HCT116 (cell line): ENCODE measurements around the gene RPL10. TPM values are rescaled to one million over a fixed set of nuclear protein-coding genes. Genes with fewer than 3 reads are reported as not detected.

Source experiments
- ATAC-seq: fragments of 200-7000 bp; cut with Tn5 transposase; 2 replicates; pipeline ENCODE4 v1.9.1; 2020; ENCODE audit warnings: mild to moderate bottlenecking, moderate library complexity
- BruUV-seq: library from RNA; stranded (reverse); fragments of 400-500 nt; replicated peaks from 2 replicates; lab custom pipeline; 2021; lab: Mats Ljungman, UMichigan
- CTCF ChIA-PET: fragments of 300-600 bp; sonication (Branson Sonifier 250); formaldehyde crosslinking; loops from one replicate; lab custom pipeline; 2021; ENCODE audit warnings: antibody characterized with exemption; lab: Charles Lee
- POLR2A ChIA-PET: fragments of 300-600, 350-600 bp; sonication (Branson Sonifier 250); formaldehyde crosslinking; loops from one replicate; lab custom pipeline; 2021; ENCODE audit warnings: antibody characterized with exemption; lab: Charles Lee
- RAD21 ChIA-PET, 2 experiments: fragments of 300-600 bp; sonication (Branson Sonifier 250); formaldehyde crosslinking; loops; one replicate each; lab custom pipeline; 2023; ENCODE audit warnings: low total read pairs in 2 of 2; ENCODE audit not compliant: uncharacterized antibody in 2 of 2, unreplicated experiment in 2 of 2, low non-redundant PET in 1 of 2; lab: Charles Lee
- DNase-seq: peaks from one replicate; pipeline ENCODE4 v3.0.0-alpha.2; 2010; ENCODE audit warnings: low read depth, low spot score
- H2AFZ ChIP-seq: fragments of 200-600 bp; shearing (Covaris generic), sonication (generic); 2 replicates; pipeline ENCODE4 v1.6.1; 2017; ENCODE audit warnings: low read depth, mixed run types, mixed read lengths, antibody characterized with exemption, low read length; ENCODE audit not compliant: poor library complexity, severe bottlenecking
- H3K27ac ChIP-seq: 2 replicates; pipeline ENCODE4 v1.5.1; 2012; ENCODE audit warnings: low read depth, low read length
- H3K27me3 ChIP-seq: fragments of 200-600 bp; sonication (generic); 2 replicates; pipeline ENCODE4 v1.6.1; 2016; ENCODE audit warnings: mixed run types, low read length, mixed read lengths; ENCODE audit not compliant: insufficient read depth
- H3K36me3 ChIP-seq, 2 experiments: fragments of 200-500 bp in 1 of 2; fragments of 200-600 bp in 1 of 2; sonication (Bioruptor generic) in 1 of 2; sonication (generic) in 1 of 2; 2 replicates each; pipeline versions ENCODE4 v1.5.1 to v1.6.1; 2014 to 2016; ENCODE audit warnings: low read length in 2 of 2, inconsistent platforms in 1 of 2, mixed read lengths in 1 of 2, mixed run types in 1 of 2; ENCODE audit not compliant: insufficient read depth in 2 of 2, control insufficient read depth in 1 of 2
- H3K4me1 ChIP-seq, 2 experiments: fragments of 200-600 bp in 1 of 2; sonication (generic) in 1 of 2; 2 replicates each; pipeline versions ENCODE4 v1.5.1 to v1.6.1; 2012 to 2017; ENCODE audit warnings: low read length in 2 of 2, inconsistent platforms in 1 of 2, mild to moderate bottlenecking in 1 of 2, mixed read lengths in 1 of 2, mixed run types in 1 of 2, moderate library complexity in 1 of 2; ENCODE audit not compliant: insufficient read depth in 2 of 2, control insufficient read depth in 1 of 2
- H3K4me2 ChIP-seq: fragments of 200-600 bp; sonication (generic); 2 replicates; pipeline ENCODE4 v1.6.1; 2017; ENCODE audit warnings: mixed run types, low read length, mixed read lengths
- H3K4me3 ChIP-seq, 2 experiments: fragments of 200-600 bp in 1 of 2; sonication (generic) in 1 of 2; replicated peaks in 1 of 2; 2 replicates each; pipeline ENCODE4 v1.5.1; 2011 to 2016; ENCODE audit warnings: low read length in 2 of 2, control low read depth in 1 of 2, low read depth in 1 of 2, mild to moderate bottlenecking in 1 of 2, mixed read lengths in 1 of 2, mixed run types in 1 of 2
- H3K79me2 ChIP-seq: fragments of 200-600 bp; sonication (generic); 2 replicates; pipeline ENCODE4 v1.6.1; 2017; ENCODE audit warnings: mild to moderate bottlenecking, mixed run types, low read length, moderate library complexity, mixed read lengths; ENCODE audit not compliant: insufficient read depth
- H3K9ac ChIP-seq: fragments of 200-600 bp; sonication (generic); 2 replicates; pipeline ENCODE4 v1.6.1; 2016; ENCODE audit warnings: low read length, mixed read lengths
- H3K9me2 ChIP-seq: fragments of 200-600 bp; sonication (generic), shearing (Covaris generic); 2 replicates; pipeline ENCODE4 v1.6.1; 2017; ENCODE audit warnings: mixed run types, mild to moderate bottlenecking, moderate library complexity; ENCODE audit not compliant: insufficient read depth
- H3K9me3 ChIP-seq, 2 experiments: fragments of 200-500 bp in 1 of 2; fragments of 200-600 bp in 1 of 2; sonication (Bioruptor generic) in 1 of 2; sonication (generic) in 1 of 2; 2 replicates each; pipeline ENCODE4 v1.6.1; 2014 to 2017; ENCODE audit warnings: low read length in 2 of 2, mixed read lengths in 2 of 2, inconsistent platforms in 1 of 2, low read depth in 1 of 2, mild to moderate bottlenecking in 1 of 2, mixed run types in 1 of 2, moderate library complexity in 1 of 2; ENCODE audit not compliant: control insufficient read depth in 1 of 2, insufficient read depth in 1 of 2
- H4K20me1 ChIP-seq: fragments of 200-600 bp; sonication (generic), shearing (Covaris generic); 2 replicates; pipeline ENCODE4 v1.6.1; 2017; ENCODE audit warnings: mixed run types, mild to moderate bottlenecking, moderate library complexity; ENCODE audit not compliant: insufficient read depth
- CBX3 ChIP-seq: IDR thresholded peaks from 2 replicates; pipeline ENCODE4 v1.6.1; 2012; ENCODE audit warnings: low read depth
- CEBPB ChIP-seq: IDR thresholded peaks from 2 replicates; pipeline ENCODE4 v1.6.1; 2012; ENCODE audit warnings: low read depth
- CTCF ChIP-seq, 3 experiments: fragments of 200-600 bp in 1 of 3; sonication (generic) in 1 of 3; IDR thresholded peaks in 2 of 3; conservative IDR thresholded peaks in 1 of 3; 2 replicates each; pipeline ENCODE4 v1.5.1; 2012 to 2017; ENCODE audit warnings: low read depth in 2 of 3, low read length in 2 of 3, antibody characterized with exemption in 1 of 3, borderline replicate concordance in 1 of 3, control low read depth in 1 of 3, mild to moderate bottlenecking in 1 of 3, mixed read lengths in 1 of 3, mixed run types in 1 of 3, moderate library complexity in 1 of 3; ENCODE audit not compliant: insufficient read depth in 1 of 3
- EZH2phosphoT487 ChIP-seq: fragments of 200-600 bp; IDR thresholded peaks from 2 replicates; pipeline ENCODE4 v1.6.1; 2018; ENCODE audit warnings: antibody characterized with exemption, borderline replicate concordance
- FOSL1 ChIP-seq: IDR thresholded peaks from 2 replicates; pipeline ENCODE4 v1.6.1; 2012; ENCODE audit warnings: low read depth
- JUND ChIP-seq: IDR thresholded peaks from 2 replicates; pipeline ENCODE4 v1.6.1; 2012
- POLR2A ChIP-seq: IDR thresholded peaks from 2 replicates; pipeline ENCODE4 v1.7.0; 2011; ENCODE audit warnings: borderline replicate concordance; ENCODE audit not compliant: insufficient read depth, insufficient read length; ENCODE audit errors: extremely low read depth
- POLR2AphosphoS5 ChIP-seq: IDR thresholded peaks from 2 replicates; pipeline ENCODE4 v1.6.1; 2011; ENCODE audit warnings: mild to moderate bottlenecking, low read depth, low read length, moderate library complexity
- RAD21 ChIP-seq: IDR thresholded peaks from 2 replicates; pipeline ENCODE4 v1.6.1; 2012; ENCODE audit warnings: low read depth, mild to moderate bottlenecking
- TCF7L2 ChIP-seq: IDR thresholded peaks from 2 replicates; pipeline ENCODE4 v1.7.0; 2011; ENCODE audit warnings: borderline replicate concordance, inconsistent platforms; ENCODE audit not compliant: insufficient read depth, insufficient read length; ENCODE audit errors: extremely low read depth
- ZFX ChIP-seq: fragments of 450-650 bp; IDR thresholded peaks from 2 replicates; pipeline ENCODE4 v1.6.1; 2017
- intact Hi-C: fragments of 100-400 bp; cut with micrococcal nuclease; formaldehyde crosslinking; loops from 2 replicates; pipeline ENCODE4 v1.10.0; 2022
- total RNA-seq: library from RNA; stranded (reverse); gene quantifications from one replicate; pipeline ENCODE4 v1.2.1, GENCODE V29; 2021; ENCODE audit not compliant: unreplicated experiment
- TF ChIP-seq, protein P1 (sequence below): IDR thresholded peaks from 2 replicates; pipeline ENCODE4 v1.6.1; 2011; ENCODE audit warnings: mild to moderate bottlenecking, low read length, moderate library complexity; ENCODE audit not compliant: insufficient replicate concordance; ENCODE audit errors: extremely low read depth
- TF ChIP-seq, protein P2 (sequence below): IDR thresholded peaks from 2 replicates; pipeline ENCODE4 v1.6.1; 2012

Gene RPL10
- total RNA-seq, 1 experiment from 2014 or later, result 3,069 TPM

GRCh38 chrX:154449618-154450017, 51.4 kb downstream of the RPL10 start:
- RAD21 ChIA-PET, result no interaction called here
- Histone ChIP-seq H3K4me2 (no peak overlapping the region), H3K9ac (no peak overlapping the region), H2AFZ (no peak overlapping the region), H3K36me3 (no peaks in the 10 kb centered on the region), H3K27ac (no peak overlapping the region), H4K20me1 (no peaks in the 10 kb centered on the region), H3K4me3 (no peak overlapping the region), H3K4me1 (peaks cover 6 to 7% of the 10 kb centered on the region in 2 experiments; a peak in 3 of 4 replicates), H3K9me3 (no peaks in the 10 kb centered on the region), H3K9me2 (no peaks in the 10 kb centered on the region), H3K27me3 (no peaks in the 10 kb centered on the region), H3K79me2 (peaks cover 5% of the 10 kb centered on the region; the same call in 1 of the 2 replicates)
- no peak for DNase-seq
- no peak for TF ChIP-seq CBX3
- TF ChIP-seq JUND, result no peak
- no peak for TF ChIP-seq CTCF (IDR thresholded peaks at IDR 0.05 in 2 of 3, conservative IDR thresholded peaks at IDR 0.05 in 1 of 3; ENCODE audit: borderline replicate concordance in 1 of 3, insufficient read depth in 1 of 3, low read depth in 2 of 3, low read length in 2 of 3)
- TF ChIP-seq, protein P1, sequence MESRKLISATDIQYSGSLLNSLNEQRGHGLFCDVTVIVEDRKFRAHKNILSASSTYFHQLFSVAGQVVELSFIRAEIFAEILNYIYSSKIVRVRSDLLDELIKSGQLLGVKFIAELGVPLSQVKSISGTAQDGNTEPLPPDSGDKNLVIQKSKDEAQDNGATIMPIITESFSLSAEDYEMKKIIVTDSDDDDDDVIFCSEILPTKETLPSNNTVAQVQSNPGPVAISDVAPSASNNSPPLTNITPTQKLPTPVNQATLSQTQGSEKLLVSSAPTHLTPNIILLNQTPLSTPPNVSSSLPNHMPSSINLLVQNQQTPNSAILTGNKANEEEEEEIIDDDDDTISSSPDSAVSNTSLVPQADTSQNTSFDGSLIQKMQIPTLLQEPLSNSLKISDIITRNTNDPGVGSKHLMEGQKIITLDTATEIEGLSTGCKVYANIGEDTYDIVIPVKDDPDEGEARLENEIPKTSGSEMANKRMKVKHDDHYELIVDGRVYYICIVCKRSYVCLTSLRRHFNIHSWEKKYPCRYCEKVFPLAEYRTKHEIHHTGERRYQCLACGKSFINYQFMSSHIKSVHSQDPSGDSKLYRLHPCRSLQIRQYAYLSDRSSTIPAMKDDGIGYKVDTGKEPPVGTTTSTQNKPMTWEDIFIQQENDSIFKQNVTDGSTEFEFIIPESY, result no peak
- TF ChIP-seq ZFX, result no peak
- ATAC-seq, result no peak
- CTCF ChIA-PET, result no interaction called here
- intact Hi-C loops, result no loop called here
- POLR2A ChIA-PET, result no interaction called here
- BruUV-seq, result no TSS peak

GRCh38 chrX:154450312-154450711, 52.1 kb downstream of the RPL10 start:
- H4K20me1 ChIP-seq, result no peaks in the 10 kb centered on the region
- ATAC-seq, result no peak
- RAD21 ChIA-PET, result no interaction called here
- H2AFZ ChIP-seq, result no peak overlapping the region
- no peak overlapping the region for H3K27ac ChIP-seq
- H3K9me2 ChIP-seq, result no peaks in the 10 kb centered on the region
- CTCF ChIA-PET, result no interaction called here
- no peak for DNase-seq
- no peak overlapping the region for H3K4me2 ChIP-seq
- BruUV-seq, result no TSS peak
- intact Hi-C loops, result no loop called here
- H3K36me3 ChIP-seq, result no peaks in the 10 kb centered on the region
- no peak overlapping the region for H3K4me3 ChIP-seq
- no peak overlapping the region for H3K9ac ChIP-seq
- POLR2A ChIA-PET, result no interaction called here
- no peaks in the 10 kb centered on the region for H3K27me3 ChIP-seq
- H3K79me2 ChIP-seq, result no peaks in the 10 kb centered on the region
- H3K9me3 ChIP-seq, result no peaks in the 10 kb centered on the region
- no peaks in the 10 kb centered on the region for H3K4me1 ChIP-seq
- TF ChIP-seq EZH2phosphoT487 (no peak), CBX3 (no peak), JUND (no peak), CTCF (IDR thresholded peaks at IDR 0.05 in 2 of 3, conservative IDR thresholded peaks at IDR 0.05 in 1 of 3; ENCODE audit: borderline replicate concordance in 1 of 3, insufficient read depth in 1 of 3, low read depth in 2 of 3, low read length in 2 of 3) (no peak), POLR2AphosphoS5 (no peak), RAD21 (no peak), TCF7L2 (no peak), CEBPB (no peak), POLR2A (no peak), FOSL1 (no peak)
- TF ChIP-seq, protein P2, sequence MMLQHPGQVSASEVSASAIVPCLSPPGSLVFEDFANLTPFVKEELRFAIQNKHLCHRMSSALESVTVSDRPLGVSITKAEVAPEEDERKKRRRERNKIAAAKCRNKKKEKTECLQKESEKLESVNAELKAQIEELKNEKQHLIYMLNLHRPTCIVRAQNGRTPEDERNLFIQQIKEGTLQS, result no peak
